GM23338 (cell line): Measurements from ENCODE around the gene RECQL5.

Source experiments
- CREB1 ChIP-seq: fragments of 250-450 bp; sonication (Bioruptor Pico); IDR thresholded peaks from 2 replicates; pipeline ENCODE4 v1.5.0; 2020; ENCODE audit warnings: low read depth, mild to moderate bottlenecking, moderate library complexity
- CTCF ChIP-seq, 2 experiments: fragments of 200-600 bp in 1 of 2; sonication (generic) in 1 of 2; conservative IDR thresholded peaks; 2 replicates each; pipeline versions ENCODE4 v1.5.1 to v1.6.1; 2016 to 2017; ENCODE audit warnings: antibody characterized with exemption in 2 of 2, low read depth in 2 of 2, mild to moderate bottlenecking in 2 of 2, moderate library complexity in 1 of 2
- ETS1 ChIP-seq: IDR thresholded peaks from 2 replicates; pipeline ENCODE4 v1.6.1; 2016; ENCODE audit warnings: antibody characterized with exemption
- EZH2 ChIP-seq: fragments of 200-600 bp; sonication (generic); IDR thresholded peaks from one replicate; pipeline ENCODE4 v1.8.0; 2017; ENCODE audit warnings: antibody characterized with exemption, mild to moderate bottlenecking, low read depth; ENCODE audit not compliant: unreplicated experiment

- TF ChIP-seq ETS1 (no peak), CTCF (conservative IDR thresholded peaks at IDR 0.05; ENCODE audit: low read depth in 2 of 2) (no peak), CREB1 (CRISPR knock-in tag) (no peak), EZH2 (no peak)
Observed at GRCh38 chr17:75695830-75696271, 28.9 kb upstream of the RECQL5 start.
